Psoas muscle (tissue), 8 donors: Measurements from ENCODE around the gene MRGPRG. TPM values are rescaled to one million over a fixed set of nuclear protein-coding genes. Genes with fewer than 3 reads are reported as not detected.

Experiments used
- ATAC-seq, 4 donors: fragments of 200-7000 bp; cut with Tn5 transposase; one replicate each; pipeline ENCODE4 v1.9.1; 2020; ENCODE audit warnings: moderate library complexity in 3 of 4, mild to moderate bottlenecking in 2 of 4
- DNase-seq, 2 donors: peaks; one replicate each; pipeline ENCODE4 v3.0.0-alpha.2; 2020
- H3K27ac ChIP-seq: fragments of 200-600 bp; one replicate; pipeline ENCODE4 v1.8.0; 2022
- H3K27me3 ChIP-seq, 3 donors: fragments of 200-600 bp in 1 of 3; one replicate each; pipeline versions ENCODE4 v1.6.1 to v1.8.0; 2013 to 2022; ENCODE audit warnings: low read length in 2 of 3, mild to moderate bottlenecking in 2 of 3, moderate library complexity in 1 of 3; ENCODE audit not compliant: insufficient read depth in 3 of 3
- H3K36me3 ChIP-seq, 2 donors: fragments of 200-600 bp in 1 of 2; one replicate each; pipeline versions ENCODE4 v1.6.1 to v1.8.0; 2013 to 2022; ENCODE audit warnings: low read depth in 1 of 2, mild to moderate bottlenecking in 1 of 2, moderate library complexity in 1 of 2; ENCODE audit not compliant: insufficient read depth in 1 of 2
- H3K4me1 ChIP-seq: fragments of 200-600 bp; one replicate; pipeline ENCODE4 v1.8.0; 2022
- H3K4me3 ChIP-seq: fragments of 200-600 bp; one replicate; pipeline ENCODE4 v1.8.0; 2022; ENCODE audit warnings: mild to moderate bottlenecking
- H3K9me3 ChIP-seq: fragments of 200-600 bp; one replicate; pipeline ENCODE4 v1.8.0; 2022
- CTCF ChIP-seq: fragments of 200-600 bp; IDR thresholded peaks from one replicate; pipeline ENCODE4 v1.8.0; 2022; ENCODE audit warnings: antibody characterized with exemption
- WGBS, 3 donors: extraction: QIAGEN DNeasy Blood & Tissue Kit; methylation state at CpG; one replicate each; pipeline versions ENCODE4 v1.1.6 to v1.1.7; 2013; 5-methylcytosine and 5-hydroxymethylcytosine counted together
- intact Hi-C, 2 donors: fragments of 100-400 bp; cut with DNase I; formaldehyde crosslinking; loops; one replicate each; pipeline versions ENCODE4 v1.11.0 to v1.14.2; 2022
- polyA plus RNA-seq, 3 donors: library from polyadenylated mRNA; stranded (reverse); fragments of 200-250 nt; gene quantifications; one replicate each; pipeline ENCODE4 v1.2.3, GENCODE V29; 2013
- total RNA-seq, 4 donors: library from RNA; stranded (reverse); fragmentation: NEBNext Ultra II Directional in 2 of 4; extraction: Animal tissue kit (Norgen Biotek cat#: 25700) in 2 of 4; gene quantifications; one replicate each; pipeline versions ENCODE4 v1.2.1 to v1.2.4, GENCODE V29; 2021 to 2023
- donor health status: healthy with polysubstance abuse.
- donor health status: DM: no; HTN: no; CAD: no; lungs with moderate emphysema.
- donor health status: Bipolar disorder and iron deficiency.
- donor health status: healthy.
- donor health status: DM: yes; HTN: yes; CAD: no.
- donor health status: DM: no; HTN: no; CAD: no.
- donor health status: DM: no; HTN: no; CAD: no.
- donor health status: DM: yes; HTN: yes; CAD: no.

MRGPRG gene
- total and polyA plus RNA-seq, 7 donors = not detected

- Histone ChIP-seq H3K27ac (no peak overlapping the region), H3K27me3 (no peaks in the 10 kb centered on the region), H3K9me3 (no peaks in the 10 kb centered on the region), H3K4me1 (peaks cover 3% of the 10 kb centered on the region), H3K4me3 (no peak overlapping the region), H3K36me3 (no peaks in the 10 kb centered on the region)
- ATAC-seq (no peak), DNase-seq (no peak)
- TF ChIP-seq CTCF = no peak
- intact Hi-C loops = no loop called here
Measured at GRCh38 chr11:3175194-3175593, 43.4 kb downstream of the MRGPRG start.

- H3K4me3 ChIP-seq = no peak overlapping the region
- no peaks in the 10 kb centered on the region for H3K27me3 ChIP-seq
- ATAC-seq (no peak), DNase-seq (no peak)
- H3K27ac ChIP-seq = no peak overlapping the region
- H3K36me3 ChIP-seq = no peaks in the 10 kb centered on the region
- intact Hi-C loops = no loop called here
- H3K9me3 ChIP-seq = no peaks in the 10 kb centered on the region
- TF ChIP-seq CTCF = no peak
- H3K4me1 ChIP-seq = peaks cover 9% of the 10 kb centered on the region
- WGBS, 3 donors = 94 to 100% (median 98%) methylated on average over 3 of the region's 3 CpGs
Measured at GRCh38 chr11:3174387-3174786, 44.2 kb downstream of the MRGPRG start.

DNA sequence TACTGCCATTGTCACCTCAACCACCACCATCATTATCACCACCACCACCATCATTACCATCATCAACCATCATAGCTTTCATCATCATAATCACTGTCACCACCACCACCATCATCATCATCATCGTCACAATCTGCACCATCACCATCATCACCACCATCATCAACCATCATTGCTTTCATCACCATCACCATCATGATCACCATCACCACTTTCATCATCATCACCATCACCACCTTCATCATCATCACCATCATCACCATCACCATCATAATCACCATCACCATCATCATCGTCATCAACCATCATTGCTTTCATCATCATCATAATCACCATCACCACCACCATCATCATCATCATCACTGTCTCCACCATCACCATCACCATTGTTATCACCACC, 44.8 kb downstream of the MRGPRG start:
- H3K27ac ChIP-seq = no peak overlapping the region
- intact Hi-C loops = no loop called here
- ATAC-seq (no peak), DNase-seq (no peak)
- H3K4me3 ChIP-seq = no peak overlapping the region
- H3K27me3 ChIP-seq = no peaks in the 10 kb centered on the region
- WGBS, 3 donors = 96 to 97% (median 96%) methylated on average over 2 of the region's 2 CpGs
- no peaks in the 10 kb centered on the region for H3K36me3 ChIP-seq
- H3K4me1 ChIP-seq = peaks cover 12% of the 10 kb centered on the region
- H3K9me3 ChIP-seq = no peaks in the 10 kb centered on the region
- no peak for TF ChIP-seq CTCF

DNA sequence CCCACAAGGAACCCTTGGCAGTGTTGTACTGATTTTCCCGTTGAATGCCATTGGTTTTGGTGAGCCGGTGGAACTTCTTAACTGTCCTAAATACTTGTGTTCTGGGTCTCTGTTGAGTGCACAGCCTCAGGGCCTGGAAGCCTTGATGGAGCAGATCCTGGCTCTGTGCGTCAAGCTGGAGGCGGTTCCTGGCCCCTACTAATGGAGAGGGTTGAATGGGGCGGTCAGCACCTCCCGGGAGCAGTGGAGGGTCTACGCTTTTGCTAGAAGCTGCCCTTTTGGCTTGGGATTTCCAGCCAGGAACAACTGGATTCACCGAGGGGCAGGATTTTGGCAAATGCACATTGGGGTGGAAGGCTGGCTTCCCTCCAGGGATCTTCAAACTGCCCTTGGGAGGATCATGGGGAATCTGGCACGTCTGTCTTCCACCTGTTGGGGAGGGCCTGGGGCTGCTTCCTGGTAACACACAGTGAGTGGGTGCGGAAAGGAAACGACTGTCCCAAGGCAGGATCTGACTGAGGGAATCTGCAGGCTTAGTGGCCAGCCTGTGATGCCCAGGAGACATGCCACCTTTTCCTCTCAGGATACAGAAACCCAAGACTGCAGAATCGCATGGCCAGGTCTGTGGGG, 46.6 kb downstream of the MRGPRG start:
- Histone ChIP-seq H3K36me3 (no peaks in the 10 kb centered on the region), H3K27ac (no peak overlapping the region), H3K4me1 (peaks cover 12% of the 10 kb centered on the region), H3K9me3 (no peaks in the 10 kb centered on the region), H3K27me3 (no peaks in the 10 kb centered on the region), H3K4me3 (no peak overlapping the region)
- ATAC-seq (no peak), DNase-seq (peak in 1 of 2 donors; percentile 44)
- intact Hi-C loops = loop anchor here in 1 of 2 donors (1.0 kb wide), 1 partner anchor 31 kb away; no protein-coding TSS in a partner anchor
- WGBS, 3 donors = 50 to 56% (median 51%) methylated on average over 12 of the region's 12 CpGs
- TF ChIP-seq CTCF = no peak
